GM12801 (cell line): ENCODE results near the gene RHOT2.

Experiments used
- CTCF ChIP-seq: IDR thresholded peaks from one replicate; pipeline ENCODE4 v1.5.1; 2011; ENCODE audit warnings: control low read depth; ENCODE audit not compliant: insufficient read length; ENCODE audit errors: extremely low read depth

RHOT2 gene

DNA sequence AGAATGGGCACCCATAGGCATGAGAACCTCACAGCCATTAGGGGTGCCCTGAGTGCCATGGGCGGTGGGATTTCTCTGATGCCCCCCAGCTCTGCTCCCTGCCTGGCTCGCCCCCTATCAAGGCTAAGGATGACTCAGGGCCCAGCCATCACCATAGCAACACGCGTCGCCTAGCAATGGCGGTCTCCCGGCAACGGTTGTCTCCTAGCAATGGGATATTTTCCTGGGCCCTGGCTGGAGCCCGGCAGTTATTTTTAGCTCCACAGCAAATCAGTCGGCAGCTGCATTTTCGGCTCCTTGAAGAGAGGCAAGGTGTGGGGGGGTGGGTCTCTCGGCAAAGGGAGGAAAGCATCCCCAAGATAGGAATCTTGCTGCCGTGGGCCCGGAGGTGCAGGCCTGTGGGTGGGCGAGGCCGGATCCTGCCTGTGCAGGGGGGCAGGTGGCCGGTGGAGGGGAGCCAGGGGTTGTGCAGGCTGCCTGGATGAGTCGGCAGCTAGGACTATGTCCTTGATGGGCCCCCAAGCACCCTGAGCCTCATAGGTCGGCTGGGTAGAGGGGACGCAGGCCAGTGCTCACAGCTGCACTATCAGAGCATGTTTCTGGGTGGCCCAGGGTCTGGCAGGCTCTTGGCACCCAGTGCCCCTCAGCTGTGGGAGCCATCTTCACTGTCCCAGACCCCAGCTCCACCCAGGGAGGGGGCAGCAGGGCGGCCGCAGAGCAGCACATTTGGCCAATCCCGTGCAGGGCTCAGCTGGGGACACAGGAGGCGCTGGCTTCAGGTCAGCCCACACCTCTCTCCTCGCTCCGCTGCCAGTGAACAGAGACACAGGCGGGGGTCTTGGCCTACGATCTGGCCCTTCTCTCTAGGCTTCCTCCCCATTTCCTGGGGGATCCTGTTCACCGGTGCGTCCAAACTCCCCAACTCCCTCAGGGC, 41.9 kb downstream of the RHOT2 start:
- no peak for TF ChIP-seq CTCF

DNA sequence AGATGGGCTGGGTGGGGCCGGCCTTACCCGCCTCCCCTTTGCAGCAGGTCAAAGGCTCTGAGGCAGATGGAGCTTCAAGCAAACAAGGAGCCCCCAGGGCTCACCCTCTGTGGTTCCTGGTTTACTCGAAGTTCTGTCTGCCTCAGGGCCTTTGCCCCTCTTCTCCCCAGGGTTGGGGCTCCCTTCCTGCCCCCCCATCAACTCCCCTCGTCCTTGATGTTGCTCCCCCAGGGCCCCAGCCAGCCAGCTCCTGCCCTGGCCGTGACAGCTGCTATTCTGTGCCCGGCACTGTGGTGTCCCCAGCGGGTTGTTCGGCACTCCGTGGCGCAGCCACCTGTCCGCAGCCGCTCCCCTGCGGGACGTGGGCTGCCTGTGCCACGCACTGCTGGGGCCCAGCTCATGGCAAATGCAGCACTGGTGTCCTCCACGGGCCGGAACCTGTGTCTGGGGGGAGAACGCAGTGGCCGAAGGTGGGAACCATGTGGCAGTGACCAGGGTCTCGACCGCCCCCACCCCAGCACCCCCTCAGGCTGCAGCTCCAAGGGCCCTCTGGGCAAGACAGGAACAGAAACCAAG, 42.7 kb downstream of the RHOT2 start:
- TF ChIP-seq CTCF, result no peak

GRCh38 chr16:711084-711483, 43.2 kb downstream of the RHOT2 start:
- TF ChIP-seq CTCF, result no peak

DNA sequence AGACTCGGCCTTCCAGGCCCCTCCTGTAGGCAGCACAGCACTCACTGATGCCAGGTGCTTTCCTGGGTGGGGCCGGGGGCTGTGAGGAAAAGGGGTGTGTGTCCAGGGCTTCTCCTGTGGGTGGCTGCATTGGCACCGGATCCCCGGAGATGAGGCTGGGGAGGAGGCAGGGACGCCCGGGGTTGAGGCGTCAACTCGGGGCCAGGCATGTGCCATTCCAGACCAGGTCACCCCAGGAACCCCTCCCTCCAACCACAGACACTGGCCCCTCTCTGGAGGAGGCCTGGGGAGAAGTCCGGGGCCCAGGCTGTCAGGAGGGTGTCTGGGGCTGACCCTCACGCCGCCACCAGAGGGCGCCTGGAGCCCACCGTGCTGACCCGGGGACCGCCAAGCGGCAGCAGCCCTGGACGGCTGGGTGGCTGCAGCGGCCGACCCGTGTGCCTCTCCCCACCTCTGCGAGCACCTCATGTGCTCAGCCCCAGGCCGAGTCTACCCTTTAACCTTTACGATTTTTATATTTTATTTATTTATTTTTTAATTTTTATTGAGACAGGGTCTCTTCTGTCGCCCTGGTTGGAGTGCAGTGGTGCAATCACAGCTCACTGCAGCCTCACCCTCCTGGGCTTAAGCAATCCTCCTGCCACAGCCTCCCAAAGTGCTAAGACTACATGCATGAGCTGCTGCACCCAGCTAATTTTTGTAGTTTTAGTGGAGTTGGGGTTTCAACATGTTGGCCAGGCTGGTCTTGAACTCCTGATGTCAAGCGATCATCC, 43.8 kb downstream of the RHOT2 start:
- no peak for TF ChIP-seq CTCF

DNA sequence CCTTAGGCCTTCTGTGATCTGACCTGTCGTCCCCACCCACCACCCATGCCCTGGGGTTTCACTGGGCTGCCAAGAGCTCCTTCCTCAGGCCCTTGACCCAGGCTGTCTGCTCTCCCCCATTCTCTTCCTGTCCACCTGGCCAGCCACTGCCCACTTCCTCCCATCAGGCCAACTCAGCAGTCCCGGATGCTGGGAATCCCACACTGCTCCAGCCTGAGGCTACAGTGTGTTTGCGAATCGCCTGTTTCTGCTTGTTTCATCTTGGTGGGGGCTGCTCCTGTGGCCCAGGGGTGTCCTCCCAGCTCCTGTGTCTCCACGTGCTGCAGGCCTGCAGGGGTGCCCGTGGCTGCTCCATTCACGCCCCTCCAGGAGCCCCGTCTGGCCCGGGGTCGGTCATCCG, 46.1 kb downstream of the RHOT2 start:
- no peak for TF ChIP-seq CTCF

DNA sequence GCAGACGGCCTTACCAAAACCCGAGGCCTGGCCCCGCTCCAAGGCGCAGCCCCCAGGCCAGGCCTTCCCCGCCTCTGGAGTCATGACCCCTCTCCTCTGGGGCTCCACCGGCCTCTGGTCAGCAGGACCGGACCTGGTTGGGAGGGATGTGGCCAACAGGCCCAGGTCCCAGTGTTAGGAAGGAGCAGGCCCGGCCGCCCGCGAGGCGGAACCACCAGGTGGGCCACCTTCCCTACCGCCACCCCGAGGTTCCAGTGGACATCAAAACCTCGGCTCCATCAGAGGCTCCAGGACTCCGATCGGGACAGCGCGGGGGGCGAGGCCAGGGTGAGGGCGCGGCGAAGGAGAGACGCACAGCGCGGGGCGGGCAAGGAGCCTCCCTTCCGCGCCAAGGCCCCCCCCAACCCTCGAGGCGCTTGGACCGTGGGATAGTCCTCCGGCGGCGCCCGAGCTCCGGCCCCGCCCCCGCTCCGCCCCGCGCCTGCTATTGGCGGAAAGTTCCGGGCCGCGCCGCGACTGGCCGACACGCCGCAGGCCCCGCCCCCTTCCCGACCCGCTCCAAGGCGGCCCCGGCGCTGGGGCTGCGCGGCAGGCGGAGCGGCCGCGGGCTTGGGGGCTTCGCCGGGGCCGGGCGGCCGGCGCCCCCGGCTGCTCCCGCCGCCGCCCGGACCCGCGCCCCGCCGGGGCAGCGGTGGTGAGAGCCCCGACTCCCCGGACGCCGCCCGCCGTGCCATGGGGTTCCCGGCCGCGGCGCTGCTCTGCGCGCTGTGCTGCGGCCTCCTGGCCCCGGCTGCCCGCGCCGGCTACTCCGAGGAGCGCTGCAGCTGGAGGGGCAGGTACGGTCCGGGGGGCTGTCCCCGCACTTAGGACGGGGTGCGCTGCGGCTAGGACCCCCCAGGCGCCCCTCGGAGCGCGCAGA, 46.9 kb downstream of the RHOT2 start, which contains the start of gene METRN:
TSS of gene METRN (plus strand) at position 561 of the 919 bp plus-strand sequence. CDS start at position 733, 172 bp downstream.
- TF ChIP-seq CTCF, result no peak
